KMS-11 (cell line): ENCODE measurements around the gene DLGAP1.

ENCODE experiments used
- H2AFZ ChIP-seq: fragments of 200-600 bp; sonication (generic); 2 replicates; pipeline ENCODE4 v1.6.1; 2016; ENCODE audit warnings: antibody characterized with exemption, mixed run types, low read depth
- H3K27ac ChIP-seq: fragments of 200-600 bp; sonication (generic); 2 replicates; pipeline ENCODE4 v1.6.1; 2016; ENCODE audit warnings: mild to moderate bottlenecking, mixed run types
- H3K27me3 ChIP-seq: fragments of 200-600 bp; sonication (generic); 2 replicates; pipeline ENCODE4 v1.6.1; 2017; ENCODE audit warnings: mild to moderate bottlenecking, low read depth, mixed run types, moderate library complexity; ENCODE audit not compliant: insufficient read depth
- H3K36me3 ChIP-seq: fragments of 200-600 bp; sonication (generic); 2 replicates; pipeline ENCODE4 v1.6.1; 2017; ENCODE audit warnings: mild to moderate bottlenecking, mixed run types; ENCODE audit not compliant: insufficient read depth
- H3K4me1 ChIP-seq: fragments of 200-600 bp; sonication (generic); 2 replicates; pipeline ENCODE4 v1.6.1; 2016; ENCODE audit warnings: mild to moderate bottlenecking, low read depth, mixed run types; ENCODE audit not compliant: poor library complexity, severe bottlenecking
- H3K4me2 ChIP-seq: fragments of 200-600 bp; sonication (generic); 2 replicates; pipeline ENCODE4 v1.7.0; 2016; ENCODE audit warnings: mild to moderate bottlenecking, mixed run types
- H3K4me3 ChIP-seq: fragments of 200-600 bp; sonication (generic); IDR thresholded peaks from 2 replicates; pipeline ENCODE4 v1.6.1; 2017; ENCODE audit warnings: low read depth, low read length, mixed read lengths; ENCODE audit not compliant: insufficient read depth
- H3K79me2 ChIP-seq: fragments of 200-600 bp; sonication (generic); 2 replicates; pipeline ENCODE4 v1.6.1; 2016; ENCODE audit warnings: low read depth, mixed run types; ENCODE audit not compliant: insufficient read depth
- H3K9ac ChIP-seq: fragments of 200-600 bp; sonication (generic); 2 replicates; pipeline ENCODE4 v1.6.1; 2016; ENCODE audit warnings: mild to moderate bottlenecking, mixed run types
- H4K20me1 ChIP-seq: fragments of 200-600 bp; sonication (generic); 2 replicates; pipeline ENCODE4 v1.6.1; 2016; ENCODE audit warnings: mild to moderate bottlenecking, mixed run types; ENCODE audit not compliant: insufficient read depth
- CTCF ChIP-seq: fragments of 200-600 bp; sonication (generic); conservative IDR thresholded peaks from 2 replicates; pipeline ENCODE4 v1.6.1; 2017; ENCODE audit warnings: low read depth, mild to moderate bottlenecking, antibody characterized with exemption, low read length, moderate library complexity, mixed read lengths

Gene DLGAP1

GRCh38 chr18:3796434-3796833 is 658.7 kb downstream of the DLGAP1 start:
- no peaks in the 10 kb centered on the region for H4K20me1 ChIP-seq
- no peaks in the 10 kb centered on the region for H3K27me3 ChIP-seq
- H3K27ac ChIP-seq, result no peak overlapping the region
- H3K4me2 ChIP-seq, result no peak overlapping the region
- no peak for TF ChIP-seq CTCF
- no peak overlapping the region for H3K9ac ChIP-seq
- no peak overlapping the region for H3K4me3 ChIP-seq
- no peaks in the 10 kb centered on the region for H3K4me1 ChIP-seq
- no peaks in the 10 kb centered on the region for H3K36me3 ChIP-seq
- no peaks in the 10 kb centered on the region for H3K79me2 ChIP-seq
- no peak overlapping the region for H2AFZ ChIP-seq

- no peaks in the 10 kb centered on the region for H4K20me1 ChIP-seq
- no peaks in the 10 kb centered on the region for H3K79me2 ChIP-seq
- TF ChIP-seq CTCF, result no peak
- H3K9ac ChIP-seq, result no peak overlapping the region
- no peak overlapping the region for H3K4me3 ChIP-seq
- H3K36me3 ChIP-seq, result no peaks in the 10 kb centered on the region
- H3K27ac ChIP-seq, result no peak overlapping the region
- H3K27me3 ChIP-seq, result no peaks in the 10 kb centered on the region
- no peaks in the 10 kb centered on the region for H3K4me1 ChIP-seq
- no peak overlapping the region for H3K4me2 ChIP-seq
- H2AFZ ChIP-seq, result no peak overlapping the region
Measured at GRCh38 chr18:3794537-3795348, 660.4 kb downstream of the DLGAP1 start.

- H3K4me3 ChIP-seq, result no peak overlapping the region
- TF ChIP-seq CTCF, result no peak
- no peaks in the 10 kb centered on the region for H3K79me2 ChIP-seq
- H3K27me3 ChIP-seq, result no peaks in the 10 kb centered on the region
- no peak overlapping the region for H3K27ac ChIP-seq
- no peak overlapping the region for H3K4me2 ChIP-seq
- H3K4me1 ChIP-seq, result no peaks in the 10 kb centered on the region
- H4K20me1 ChIP-seq, result no peaks in the 10 kb centered on the region
- no peaks in the 10 kb centered on the region for H3K36me3 ChIP-seq
- H3K9ac ChIP-seq, result no peak overlapping the region
- no peak overlapping the region for H2AFZ ChIP-seq
Measured at GRCh38 chr18:3793545-3793944, 661.6 kb downstream of the DLGAP1 start.

GRCh38 chr18:3793111-3793510 is 662.0 kb downstream of the DLGAP1 start:
- Histone ChIP-seq H3K4me1 (no peaks in the 10 kb centered on the region), H3K36me3 (no peaks in the 10 kb centered on the region), H3K4me3 (no peak overlapping the region), H4K20me1 (no peaks in the 10 kb centered on the region), H3K79me2 (no peaks in the 10 kb centered on the region), H3K27me3 (no peaks in the 10 kb centered on the region), H3K9ac (no peak overlapping the region), H3K27ac (no peak overlapping the region), H3K4me2 (no peak overlapping the region), H2AFZ (no peak overlapping the region)
- TF ChIP-seq CTCF, result no peak
